Measurements from ENCODE around the gene KRT74.

DNA sequence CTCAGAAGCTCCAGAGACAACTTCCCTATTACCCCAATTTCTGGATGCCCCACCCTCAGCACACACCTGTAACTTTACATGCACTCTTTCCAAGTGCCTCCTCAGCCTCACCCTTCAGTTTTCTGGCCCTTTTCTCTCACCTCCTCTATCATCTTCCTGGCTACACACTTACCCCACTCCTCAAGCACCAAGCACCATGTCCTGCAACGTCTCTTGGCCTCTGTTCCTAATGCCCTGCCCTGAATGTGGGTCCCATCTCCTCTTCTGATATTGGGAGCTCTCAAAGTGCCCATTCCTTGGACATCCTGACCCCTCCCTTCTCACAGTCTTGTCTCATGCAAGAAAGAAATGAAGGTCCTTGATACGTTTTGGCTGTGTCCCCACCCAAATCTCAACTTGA is 26.4 kb upstream of the KRT74 start:
- TF ChIP-seq, protein P1, sequence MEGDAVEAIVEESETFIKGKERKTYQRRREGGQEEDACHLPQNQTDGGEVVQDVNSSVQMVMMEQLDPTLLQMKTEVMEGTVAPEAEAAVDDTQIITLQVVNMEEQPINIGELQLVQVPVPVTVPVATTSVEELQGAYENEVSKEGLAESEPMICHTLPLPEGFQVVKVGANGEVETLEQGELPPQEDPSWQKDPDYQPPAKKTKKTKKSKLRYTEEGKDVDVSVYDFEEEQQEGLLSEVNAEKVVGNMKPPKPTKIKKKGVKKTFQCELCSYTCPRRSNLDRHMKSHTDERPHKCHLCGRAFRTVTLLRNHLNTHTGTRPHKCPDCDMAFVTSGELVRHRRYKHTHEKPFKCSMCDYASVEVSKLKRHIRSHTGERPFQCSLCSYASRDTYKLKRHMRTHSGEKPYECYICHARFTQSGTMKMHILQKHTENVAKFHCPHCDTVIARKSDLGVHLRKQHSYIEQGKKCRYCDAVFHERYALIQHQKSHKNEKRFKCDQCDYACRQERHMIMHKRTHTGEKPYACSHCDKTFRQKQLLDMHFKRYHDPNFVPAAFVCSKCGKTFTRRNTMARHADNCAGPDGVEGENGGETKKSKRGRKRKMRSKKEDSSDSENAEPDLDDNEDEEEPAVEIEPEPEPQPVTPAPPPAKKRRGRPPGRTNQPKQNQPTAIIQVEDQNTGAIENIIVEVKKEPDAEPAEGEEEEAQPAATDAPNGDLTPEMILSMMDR (IDR thresholded peaks at IDR 0.05): no peak
- TF ChIP-seq POLR2A (IDR thresholded peaks at IDR 0.05) (no peak), POLR2AphosphoS5 (IDR thresholded peaks at IDR 0.05) (no peak)
